Measurements from ENCODE around the gene AP1G2. TPM values are rescaled to one million over a fixed set of nuclear protein-coding genes. Genes with fewer than 3 reads are reported as not detected.

The AP1G2 gene
- total and polyA plus RNA-seq, 2 of the 13 experiments (the other 11 are each of a cell fraction or from before 2014, with no cell fraction given), result 96.9 to 611 TPM

- TF ChIP-seq HNF4A (CRISPR knock-in tag; IDR thresholded peaks at IDR 0.05) (0 out of 2 replicates have a peak, but pooled peaks have one; percentile 9), PHF5A (CRISPR knock-in tag; IDR thresholded peaks at IDR 0.05; ENCODE audit: low read depth, unreplicated experiment) (no peak), POLR2G (IDR thresholded peaks at IDR 0.05; ENCODE audit: low read depth, low read length) (peak; percentile 47; the same call in 1 of the 2 replicates), KLF16 (CRISPR knock-in tag; IDR thresholded peaks at IDR 0.05) (0 out of 4 replicates have a peak, but pooled peaks of 1 of the 2 experiments have one; percentile 69), BORCS8-MEF2B (CRISPR knock-in tag; IDR thresholded peaks at IDR 0.05) (no peak), PREB (CRISPR knock-in tag; IDR thresholded peaks at IDR 0.05) (no peak), PHF20 (CRISPR knock-in tag; IDR thresholded peaks at IDR 0.05) (no peak), MYNN (CRISPR knock-in tag; IDR thresholded peaks at IDR 0.05; ENCODE audit: low read depth) (0 out of 2 replicates have a peak, but pooled peaks have one; percentile 14), PRPF4 (IDR thresholded peaks at IDR 0.05; ENCODE audit: low read depth, low read length, poor library complexity, severe bottlenecking) (no peak), U2AF1 (optimal IDR thresholded peaks at IDR 0.05; ENCODE audit: low read depth, low read length) (no peak), RFXANK (CRISPR knock-in tag; IDR thresholded peaks at IDR 0.05) (no peak), ZBTB38 (CRISPR knock-in tag; IDR thresholded peaks at IDR 0.05) (0 out of 2 replicates have a peak, but pooled peaks have one; percentile 3), ZNF737 (CRISPR knock-in tag; IDR thresholded peaks at IDR 0.05; ENCODE audit: borderline replicate concordance) (0 out of 2 replicates have a peak, but pooled peaks have one; percentile 67), ZNF740 (CRISPR knock-in tag; IDR thresholded peaks at IDR 0.05) (no peak), THRA (CRISPR knock-in tag; IDR thresholded peaks at IDR 0.05; ENCODE audit: borderline replicate concordance) (peak; percentile 29; the same call in 1 of the 2 replicates), PITX1 (CRISPR knock-in tag; IDR thresholded peaks at IDR 0.05) (0 out of 2 replicates have a peak, but pooled peaks have one; percentile 22), ZNF619 (CRISPR knock-in tag; IDR thresholded peaks at IDR 0.05) (no peak), ZBTB20 (CRISPR knock-in tag; IDR thresholded peaks at IDR 0.05; ENCODE audit: borderline replicate concordance, low read depth) (no peak), PAX8 (CRISPR knock-in tag; IDR thresholded peaks at IDR 0.05; ENCODE audit: borderline replicate concordance) (no peak), SP2 (CRISPR knock-in tag; IDR thresholded peaks at IDR 0.05) (no peak), SOX13 (IDR thresholded peaks at IDR 0.05) (no peak), SOX13 (CRISPR knock-in tag; conservative IDR thresholded peaks at IDR 0.05 in 1 of 2, IDR thresholded peaks at IDR 0.05 in 1 of 2) (no peak)
- TF ChIP-seq, protein P1, sequence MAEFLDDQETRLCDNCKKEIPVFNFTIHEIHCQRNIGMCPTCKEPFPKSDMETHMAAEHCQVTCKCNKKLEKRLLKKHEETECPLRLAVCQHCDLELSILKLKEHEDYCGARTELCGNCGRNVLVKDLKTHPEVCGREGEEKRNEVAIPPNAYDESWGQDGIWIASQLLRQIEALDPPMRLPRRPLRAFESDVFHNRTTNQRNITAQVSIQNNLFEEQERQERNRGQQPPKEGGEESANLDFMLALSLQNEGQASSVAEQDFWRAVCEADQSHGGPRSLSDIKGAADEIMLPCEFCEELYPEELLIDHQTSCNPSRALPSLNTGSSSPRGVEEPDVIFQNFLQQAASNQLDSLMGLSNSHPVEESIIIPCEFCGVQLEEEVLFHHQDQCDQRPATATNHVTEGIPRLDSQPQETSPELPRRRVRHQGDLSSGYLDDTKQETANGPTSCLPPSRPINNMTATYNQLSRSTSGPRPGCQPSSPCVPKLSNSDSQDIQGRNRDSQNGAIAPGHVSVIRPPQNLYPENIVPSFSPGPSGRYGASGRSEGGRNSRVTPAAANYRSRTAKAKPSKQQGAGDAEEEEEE (CRISPR knock-in tag; IDR thresholded peaks at IDR 0.05; ENCODE audit: borderline replicate concordance), result no peak
- TF ChIP-seq, protein P2, sequence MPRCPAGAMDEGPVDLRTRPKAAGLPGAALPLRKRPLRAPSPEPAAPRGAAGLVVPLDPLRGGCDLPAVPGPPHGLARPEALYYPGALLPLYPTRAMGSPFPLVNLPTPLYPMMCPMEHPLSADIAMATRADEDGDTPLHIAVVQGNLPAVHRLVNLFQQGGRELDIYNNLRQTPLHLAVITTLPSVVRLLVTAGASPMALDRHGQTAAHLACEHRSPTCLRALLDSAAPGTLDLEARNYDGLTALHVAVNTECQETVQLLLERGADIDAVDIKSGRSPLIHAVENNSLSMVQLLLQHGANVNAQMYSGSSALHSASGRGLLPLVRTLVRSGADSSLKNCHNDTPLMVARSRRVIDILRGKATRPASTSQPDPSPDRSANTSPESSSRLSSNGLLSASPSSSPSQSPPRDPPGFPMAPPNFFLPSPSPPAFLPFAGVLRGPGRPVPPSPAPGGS (CRISPR knock-in tag; IDR thresholded peaks at IDR 0.05), result peak; percentile 17; the same call in 1 of the 2 replicates
Measured at GRCh38 chr14:23559926-23560520, 7.6 kb downstream of the AP1G2 start (continued).
